Activated naive CD8-positive, alpha-beta T cell treated with anti-CD3 and anti-CD28 coated beads, Interleukin-2, amount 50 U/mL, for 16 hours (primary cell): ENCODE data around the gene WFDC5.
"Not testable (repeated sequence)": the region's sequence is repeated elsewhere in the genome, so short reads cannot be mapped to it uniquely, and the experiment has no call there.

Source experiments
- DNase-seq: peaks from one replicate; pipeline ENCODE4 v3.0.0-alpha.2; 2020; ENCODE audit warnings: low read depth, low spot score

The WFDC5 gene, protein sequence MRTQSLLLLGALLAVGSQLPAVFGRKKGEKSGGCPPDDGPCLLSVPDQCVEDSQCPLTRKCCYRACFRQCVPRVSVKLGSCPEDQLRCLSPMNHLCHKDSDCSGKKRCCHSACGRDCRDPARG

DNA sequence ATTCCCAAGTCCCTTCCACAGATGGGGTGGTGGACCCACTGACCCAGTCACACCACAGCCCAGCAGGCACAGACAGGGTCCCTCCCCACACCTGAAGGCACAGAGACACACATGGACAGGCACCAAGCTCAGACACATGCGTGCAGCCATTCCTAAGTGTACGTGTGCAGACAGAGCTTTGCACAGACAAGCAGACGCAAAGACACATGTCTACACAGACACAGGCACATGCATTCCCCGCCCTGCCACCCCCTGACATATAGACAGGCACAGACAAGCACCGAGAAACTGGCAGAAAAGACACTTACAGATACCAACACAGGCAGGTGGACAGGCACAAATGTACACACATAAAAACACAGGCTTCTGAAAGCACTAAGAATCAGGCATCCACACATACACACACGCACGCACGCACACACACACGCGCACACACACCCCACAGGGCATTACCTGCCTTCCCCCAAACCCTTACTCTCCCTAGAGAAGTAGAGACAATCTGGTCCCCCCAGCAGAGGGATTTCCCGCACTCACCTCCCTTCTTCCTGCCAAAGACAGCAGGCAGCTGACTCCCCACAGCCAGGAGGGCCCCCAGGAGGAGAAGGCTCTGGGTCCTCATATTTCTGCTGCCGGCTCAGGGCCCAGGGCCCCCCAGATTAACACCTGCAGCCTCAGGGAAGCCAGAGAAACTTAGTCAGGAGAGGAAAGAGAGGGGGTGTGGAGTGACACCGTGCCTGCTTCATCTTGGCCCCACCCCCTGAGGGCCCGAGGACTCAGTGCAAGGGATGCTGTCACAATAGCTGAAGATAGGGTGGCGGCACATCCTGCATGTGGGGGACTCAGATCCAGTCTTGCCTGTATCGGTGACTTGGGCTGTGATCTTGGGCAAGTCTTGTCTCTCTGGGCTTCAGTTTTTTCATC is at the start of gene WFDC5:
WFDC5 (minus strand) TSS at position 710 of the 921 bp plus-strand sequence; CDS start at position 619, 91 bp downstream.
- no peak for DNase-seq

GRCh38 chr20:45163083-45163803 is 48.3 kb upstream of the WFDC5 start:
- no peak for DNase-seq

- no peak for DNase-seq
Observed at GRCh38 chr20:45157962-45158361, 43.0 kb upstream of the WFDC5 start.

- no peak for DNase-seq
Observed at GRCh38 chr20:45156713-45157112, 41.7 kb upstream of the WFDC5 start.

DNA sequence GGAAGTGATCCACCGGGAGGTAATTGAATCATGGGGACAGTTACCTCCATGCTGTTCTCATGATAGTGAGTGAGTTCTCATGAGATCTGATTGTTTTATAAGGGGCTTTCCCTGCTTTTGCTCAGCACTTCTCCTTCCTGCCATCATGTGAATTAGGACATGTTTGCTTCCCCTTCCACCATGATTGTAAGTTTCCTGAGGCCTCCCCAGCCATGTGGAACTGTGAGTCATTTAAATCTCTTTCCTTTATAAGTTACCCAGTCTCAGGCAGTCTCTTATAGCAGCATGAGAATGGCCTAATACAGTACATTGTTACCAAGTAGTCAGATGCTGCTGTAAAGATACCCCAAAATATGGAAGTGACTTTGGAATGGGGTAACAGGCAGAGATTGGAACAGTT is 39.8 kb upstream of the WFDC5 start:
- DNase-seq, result not testable (repeated sequence)

DNA sequence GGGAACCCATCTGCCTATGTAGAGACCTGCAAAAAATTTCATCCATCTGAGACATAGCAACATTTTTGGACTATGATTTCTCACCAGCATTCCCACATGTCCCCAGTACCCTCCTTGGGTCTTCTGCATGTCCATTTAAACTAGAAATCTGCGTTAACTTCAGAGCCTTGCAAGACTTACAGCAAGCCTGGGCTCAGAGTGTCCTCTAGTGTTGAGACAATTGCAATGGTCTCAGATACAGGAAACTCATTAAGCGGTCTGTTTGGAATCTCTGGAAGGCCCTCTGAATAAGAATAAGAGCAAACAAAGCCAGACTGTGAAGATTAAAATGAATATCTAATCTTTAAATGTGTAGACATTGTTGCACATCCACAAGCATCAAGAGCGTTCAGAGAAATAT is 39.2 kb upstream of the WFDC5 start:
- no peak for DNase-seq

DNA sequence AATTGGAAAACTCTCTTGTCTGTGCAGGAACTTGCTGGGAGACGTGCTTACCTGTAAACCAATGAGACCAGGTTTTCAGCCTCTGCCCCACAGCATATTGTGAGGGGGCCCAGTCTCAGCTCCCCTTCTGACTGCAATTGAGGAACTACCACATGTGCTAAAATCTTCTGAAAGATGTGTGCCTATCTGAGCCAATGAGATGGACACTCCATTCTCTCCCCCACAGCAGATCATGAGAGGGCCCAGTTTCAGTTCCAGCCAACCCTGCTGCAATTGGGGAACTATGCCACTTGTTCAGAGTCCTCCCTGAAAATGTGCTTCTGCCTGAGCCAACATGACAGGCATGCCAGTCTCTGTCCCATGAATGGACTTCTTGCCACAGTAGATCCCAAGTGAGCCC is 38.8 kb upstream of the WFDC5 start:
- DNase-seq, result no peak

DNA sequence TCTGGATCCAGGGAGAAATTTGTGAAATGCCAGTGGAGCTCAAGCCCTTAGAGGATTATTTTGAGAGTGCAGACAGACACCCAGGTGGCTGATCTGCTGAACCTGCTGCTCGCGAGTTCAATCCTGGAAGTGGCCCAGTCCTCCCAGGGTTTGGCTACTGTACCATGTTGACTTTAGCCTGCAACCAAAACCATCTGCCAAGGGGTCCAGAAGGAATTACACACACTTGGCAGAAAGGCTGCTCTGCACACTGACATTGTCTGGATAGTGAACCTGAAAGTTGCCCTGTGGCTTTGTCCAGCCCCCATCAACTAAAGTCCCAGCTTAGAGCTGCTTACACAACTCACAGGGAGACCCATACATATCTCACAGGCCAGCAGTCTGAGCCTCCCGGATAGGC is 38.2 kb upstream of the WFDC5 start:
- DNase-seq, result no peak

GRCh38 chr20:45152405-45152804 is 37.4 kb upstream of the WFDC5 start:
- DNase-seq, result no peak

GRCh38 chr20:45149062-45149461 is 34.1 kb upstream of the WFDC5 start:
- no peak for DNase-seq

GRCh38 chr20:45140836-45141235 is 25.9 kb upstream of the WFDC5 start:
- DNase-seq, result no peak

GRCh38 chr20:45139733-45140375 is 24.9 kb upstream of the WFDC5 start:
- not testable (repeated sequence) for DNase-seq

GRCh38 chr20:45138561-45139300 is 23.8 kb upstream of the WFDC5 start:
- DNase-seq, result peak; percentile 11

- DNase-seq, result no peak
Observed at GRCh38 chr20:45136911-45137310, 21.9 kb upstream of the WFDC5 start.

GRCh38 chr20:45128099-45128498 is 13.1 kb upstream of the WFDC5 start:
- DNase-seq, result no peak

DNA sequence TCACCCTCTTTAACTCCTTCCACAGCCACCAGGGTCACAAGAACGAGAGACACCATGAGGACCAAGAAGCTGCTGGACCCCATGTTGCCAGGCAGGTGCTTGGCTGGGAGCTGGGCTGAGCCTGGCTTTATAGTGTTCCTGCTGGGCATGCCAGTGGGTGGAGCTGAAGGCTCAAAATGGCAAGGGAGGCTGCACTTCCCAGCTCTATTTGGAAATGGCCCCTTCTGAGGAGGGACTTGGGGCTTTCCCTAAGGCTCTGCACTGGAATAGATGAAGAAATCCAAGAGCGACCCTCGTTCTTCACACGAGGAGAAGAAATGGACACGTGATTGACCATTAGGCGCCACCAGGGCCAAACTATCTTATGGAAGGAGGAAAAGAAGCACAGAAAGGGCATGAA is 9.4 kb upstream of the WFDC5 start, which contains the start of gene WFDC12:
WFDC12 (minus strand) TSS at position 101 of the 400 bp plus-strand sequence; CDS start at position 83, 18 bp downstream.
- no peak for DNase-seq

- no peak for DNase-seq
Observed at GRCh38 chr20:45121388-45121787, 6.4 kb upstream of the WFDC5 start.

DNA sequence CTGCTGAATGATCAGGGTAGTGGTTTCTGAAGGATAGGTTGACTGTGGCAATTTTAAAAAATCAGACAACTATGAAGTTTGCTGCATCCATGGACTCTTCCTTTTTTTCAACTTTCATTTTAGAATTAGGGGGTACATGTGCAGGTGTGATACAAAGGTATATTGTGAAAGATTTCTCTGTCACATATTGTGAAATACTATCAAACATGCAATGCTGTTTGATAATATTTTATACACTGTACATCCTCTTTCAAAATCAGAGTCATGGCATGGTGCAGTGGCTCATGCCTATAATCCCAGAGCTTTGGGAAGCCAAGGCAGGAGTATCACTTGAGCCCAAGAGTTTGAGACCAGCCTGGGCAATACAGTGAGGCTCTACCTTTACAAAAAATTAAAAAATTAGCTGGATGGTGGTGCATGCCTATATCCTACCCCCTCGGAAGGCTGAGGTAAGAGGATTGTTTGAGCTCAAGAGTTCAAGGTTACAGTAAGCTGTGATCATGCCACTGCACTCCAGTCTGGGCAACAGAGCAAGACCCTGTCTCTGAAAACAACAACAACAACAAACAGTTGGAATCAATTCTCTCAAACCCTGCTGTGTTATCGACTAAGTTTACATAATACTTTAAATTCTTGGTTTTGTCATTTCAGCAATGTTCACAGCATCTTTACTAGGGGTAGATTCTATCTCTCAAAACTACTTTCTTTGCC is 4.7 kb upstream of the WFDC5 start:
- DNase-seq, result no peak

DNA sequence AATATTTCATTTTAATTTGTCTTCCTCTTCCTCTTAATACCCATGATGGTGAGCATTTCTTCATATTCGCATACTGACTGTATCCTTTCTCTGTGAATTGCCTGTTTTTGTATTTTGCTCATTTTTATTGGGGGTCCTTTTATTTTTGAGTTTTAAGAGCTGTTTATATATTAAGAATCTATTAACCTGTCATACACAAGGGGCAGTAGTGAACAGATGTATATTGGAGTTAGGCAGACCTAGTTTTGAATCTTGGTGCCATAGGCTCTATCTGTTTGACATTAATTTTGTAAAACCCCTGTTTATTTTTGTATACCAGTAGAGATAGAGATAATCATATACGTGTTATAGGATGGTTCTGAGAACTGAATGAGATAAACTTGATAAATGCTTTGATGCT is 3.1 kb upstream of the WFDC5 start:
- no peak for DNase-seq

- DNase-seq, result no peak
Observed at GRCh38 chr20:45117581-45117980, 2.6 kb upstream of the WFDC5 start.

- no peak for DNase-seq
Observed at GRCh38 chr20:45115829-45116228, 855 bp upstream of the WFDC5 start.
